ENCODE measurements around the gene CCN5.
A peak's percentile ranks its signal among the peaks of the same experiment; 100 is the strongest.

Gene CCN5

GRCh38 chr20:44691424-44692423, 23.4 kb upstream of the CCN5 start:
- TF ChIP-seq CTCF (conservative IDR thresholded peaks at IDR 0.05; ENCODE audit: low read length): no peak
- no peak overlapping the region for H3K4me3 ChIP-seq (ENCODE audit: low read length)
- peak; percentile 92 for DNase-seq (ENCODE audit: low read depth)

GRCh38 chr20:44692932-44693480, 22.2 kb upstream of the CCN5 start:
- H3K4me3 ChIP-seq (ENCODE audit: low read length): no peak overlapping the region
- no peak for TF ChIP-seq CTCF (conservative IDR thresholded peaks at IDR 0.05; ENCODE audit: low read length)
- DNase-seq (ENCODE audit: low read depth): peak; percentile 97

DNA sequence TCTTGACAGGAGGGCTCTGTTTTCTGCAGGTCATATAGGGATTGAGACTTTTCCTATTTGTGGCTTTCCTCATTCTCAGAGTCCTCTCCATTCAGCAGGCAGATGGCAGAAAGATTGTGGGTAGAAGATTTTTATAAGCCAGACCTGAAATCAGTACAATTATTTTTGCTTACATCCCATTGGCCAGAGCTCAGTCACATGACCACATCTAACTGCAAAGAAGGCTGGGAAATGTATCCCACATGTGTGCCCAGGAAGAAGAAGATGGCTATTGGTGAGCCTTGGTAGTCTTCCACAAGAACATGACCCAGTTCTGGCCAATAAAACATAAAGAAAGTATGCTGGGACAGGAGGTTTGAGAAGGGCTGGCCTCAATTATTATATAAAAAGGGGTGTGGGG, 21.5 kb upstream of the CCN5 start:
- DNase-seq (ENCODE audit: low read depth): no peak
- TF ChIP-seq CTCF (conservative IDR thresholded peaks at IDR 0.05; ENCODE audit: low read length): no peak
- no peak overlapping the region for H3K4me3 ChIP-seq (ENCODE audit: low read length)

GRCh38 chr20:44694159-44694558, 21.0 kb upstream of the CCN5 start:
- no peak overlapping the region for H3K4me3 ChIP-seq (ENCODE audit: low read length)
- no peak for TF ChIP-seq CTCF (conservative IDR thresholded peaks at IDR 0.05; ENCODE audit: low read length)
- DNase-seq (ENCODE audit: low read depth): no peak

DNA sequence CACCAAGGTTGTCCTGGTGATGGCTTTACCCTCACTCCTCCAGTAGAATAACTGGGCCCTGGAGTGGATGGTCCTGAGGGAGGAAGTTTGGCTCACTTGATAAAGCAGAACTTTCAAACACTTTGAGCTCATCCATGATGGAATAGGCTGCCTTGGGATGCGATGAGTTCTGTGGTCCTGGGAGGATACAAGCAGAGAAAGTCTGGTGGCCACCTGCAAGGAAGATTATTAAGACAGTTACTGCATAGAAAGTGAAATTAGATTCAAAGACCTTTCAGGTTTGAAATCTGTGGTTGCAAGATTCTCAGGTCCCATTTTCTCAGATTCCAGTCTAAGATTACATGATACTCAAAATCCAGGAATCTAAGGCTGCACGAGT, 19.9 kb upstream of the CCN5 start:
- no peak for TF ChIP-seq CTCF (conservative IDR thresholded peaks at IDR 0.05; ENCODE audit: low read length)
- DNase-seq (ENCODE audit: low read depth): no peak
- no peak overlapping the region for H3K4me3 ChIP-seq (ENCODE audit: low read length)

DNA sequence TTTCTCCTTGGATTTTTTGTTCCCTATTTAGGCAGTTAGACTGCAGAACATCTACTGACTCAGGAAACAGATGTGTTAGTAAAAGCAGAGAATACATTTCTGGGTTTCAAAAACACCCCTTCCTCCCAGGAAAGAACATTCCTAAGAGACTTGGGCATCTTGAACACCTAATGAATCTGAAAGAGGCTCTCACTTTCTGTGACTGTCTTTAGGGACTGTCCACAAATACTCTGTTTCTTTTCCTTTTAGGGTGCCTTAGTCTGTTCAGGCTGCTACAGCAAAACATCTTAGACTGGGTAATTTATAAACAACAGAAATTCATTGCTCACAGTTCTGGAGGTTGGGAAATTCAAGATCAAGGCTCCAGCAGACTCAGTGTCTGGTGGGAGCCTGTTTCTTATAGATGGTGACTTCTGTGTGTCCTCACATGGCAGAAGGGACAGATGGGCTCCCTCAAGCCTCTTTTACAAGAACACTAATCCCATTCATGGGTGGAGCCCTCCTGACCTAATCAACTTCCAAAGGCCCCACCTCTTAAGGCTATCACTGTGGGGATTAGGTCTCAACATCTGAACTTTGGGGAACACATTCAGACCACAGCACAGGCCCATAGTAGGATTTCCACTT, 19.4 kb upstream of the CCN5 start:
- TF ChIP-seq CTCF (conservative IDR thresholded peaks at IDR 0.05; ENCODE audit: low read length): no peak
- H3K4me3 ChIP-seq (ENCODE audit: low read length): no peak overlapping the region
- peak; percentile 91 for DNase-seq (ENCODE audit: low read depth)
